ENCODE measurements around the gene ADGRV1. TPM values are rescaled to one million over a fixed set of nuclear protein-coding genes. Genes with fewer than 3 reads are reported as not detected.
A peak's percentile ranks its signal among the peaks of the same experiment; 100 is the strongest.

Gene ADGRV1
- total and polyA plus RNA-seq, 7 experiments from 2014 or later, result 0.32 to 1.1 TPM; not detected in 5

DNA sequence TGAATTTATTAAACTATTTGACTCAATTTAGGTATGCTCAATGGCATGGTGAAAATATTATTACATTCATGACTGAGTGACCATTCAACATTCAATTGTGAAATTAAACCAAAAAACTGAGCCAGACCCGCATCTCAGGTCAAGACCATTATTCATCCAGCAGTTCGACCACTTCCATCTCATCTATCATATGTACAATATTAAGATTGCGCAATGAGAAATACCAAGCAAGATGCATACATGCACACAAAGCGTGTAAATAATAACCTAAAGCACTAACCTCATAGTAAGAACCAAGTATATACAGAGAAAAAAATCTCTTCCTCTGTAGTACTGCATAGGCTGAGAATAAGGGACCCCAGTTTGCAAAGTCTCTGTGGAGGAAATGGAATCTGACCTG, 310.2 kb downstream of the ADGRV1 start:
- Histone ChIP-seq H3K9me3 (ENCODE audit: control insufficient read depth in 2 of 3, low read length in 3 of 3) (no peaks in the 10 kb centered on the region), H3K27ac (ENCODE audit: low read depth, low read length) (no peak overlapping the region), H3K4me3 (ENCODE audit: low read length) (no peak overlapping the region), H3K4me1 (ENCODE audit: control insufficient read depth in 2 of 2, insufficient read depth in 2 of 2, low read length in 2 of 2) (peaks cover 0 to 16% of the 10 kb centered on the region in 2 donors), H3K36me3 (ENCODE audit: control insufficient read depth in 2 of 3, insufficient read depth in 3 of 3, low read length in 3 of 3) (no peaks in the 10 kb centered on the region), H3K27me3 (ENCODE audit: control insufficient read depth in 2 of 2, insufficient read depth in 2 of 2, low read length in 2 of 2) (no peaks in the 10 kb centered on the region)
- Mint-ChIP-seq H3K9me3 (no peaks in the 10 kb centered on the region), H3K27me3 (peaks cover 0 to 23% (median 4%) of the 10 kb centered on the region in 5 donors), H3K4me3 (no peak overlapping the region), H3K4me1 (peaks cover 4 to 42% (median 27%) of the 10 kb centered on the region in 7 donors), H3K36me3 (no peaks in the 10 kb centered on the region), H3K27ac (no peak overlapping the region)
- intact Hi-C loops (cut with micrococcal nuclease), result loop anchor here in 1 of 2 donors (5.0 kb wide), 1 partner anchor 234 kb away; no protein-coding TSS in a partner anchor
- POLR2A ChIA-PET, result interaction anchor here (0.6 kb wide), 1 partner anchor 553 kb away, joined by 3 read pairs; no protein-coding TSS in a partner anchor
- ATAC-seq (no peak), DNase-seq (no peak)
- CTCF ChIA-PET, result no interaction called here

DNA sequence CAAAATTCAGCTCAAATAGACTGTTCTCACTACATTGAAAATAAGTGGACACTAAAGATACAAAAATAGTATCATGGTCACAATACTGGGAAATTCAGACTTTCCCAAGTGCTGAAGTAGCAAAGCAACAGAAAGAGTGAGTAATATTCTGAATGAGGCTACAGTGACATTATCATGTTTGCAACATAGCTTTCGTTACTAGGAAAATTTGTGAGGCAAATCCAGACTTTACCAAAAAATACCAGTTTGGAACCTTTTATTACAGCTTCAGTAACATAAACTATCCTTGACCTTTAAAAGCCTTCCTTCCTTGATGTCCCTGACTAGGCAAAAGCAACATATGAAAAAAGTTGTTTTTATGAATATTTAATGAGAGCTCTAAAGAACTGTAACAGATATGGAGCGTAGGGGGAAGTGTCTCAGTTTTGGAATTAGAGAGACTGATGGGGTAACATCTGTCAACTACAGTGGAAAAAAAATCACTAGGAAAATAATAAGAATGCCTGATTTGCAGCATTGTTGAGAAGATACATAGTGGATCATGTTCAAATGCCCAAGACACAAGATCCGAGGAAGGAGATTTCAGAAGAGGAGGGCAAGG, 312.9 kb downstream of the ADGRV1 start:
- DNase-seq, result no peak
- ATAC-seq, result no peak
- H3K27ac ChIP-seq (ENCODE audit: low read depth, low read length), result no peak overlapping the region
- H3K4me3 Mint-ChIP-seq, result no peak overlapping the region
- ChIA-PET CTCF (interaction anchor here (0.6 to 3.3 kb wide), 3 partner anchors 10 to 548 kb away, joined by 3 to 14 read pairs (median 4); no protein-coding TSS in a partner anchor), POLR2A (interaction anchor here (0.6 to 5.7 kb wide), 4 partner anchors 465 to 512 kb away, joined by 3 to 27 read pairs (median 7); partner anchors contain the start of gene ARRDC3)
- H3K27me3 Mint-ChIP-seq, result peaks cover 0 to 34% (median under 1%) of the 10 kb centered on the region in 5 donors
- no peaks in the 10 kb centered on the region for H3K9me3 Mint-ChIP-seq
- H3K36me3 Mint-ChIP-seq, result no peaks in the 10 kb centered on the region
- no peaks in the 10 kb centered on the region for H3K27me3 ChIP-seq (ENCODE audit: control insufficient read depth in 2 of 2, insufficient read depth in 2 of 2, low read length in 2 of 2)
- peaks cover 0 to 22% of the 10 kb centered on the region in 2 donors for H3K4me1 ChIP-seq (ENCODE audit: control insufficient read depth in 2 of 2, insufficient read depth in 2 of 2, low read length in 2 of 2)
- H3K4me1 Mint-ChIP-seq, result peaks cover 6 to 49% (median 34%) of the 10 kb centered on the region in 7 donors
- H3K27ac Mint-ChIP-seq, result peak overlapping the region in 2 of 9 donors; percentile 1 to 2
- intact Hi-C loops (cut with micrococcal nuclease), result loop anchor here in 1 of 2 donors (5.0 kb wide), 1 partner anchor 536 kb away; no protein-coding TSS in a partner anchor
- no peaks in the 10 kb centered on the region for H3K36me3 ChIP-seq (ENCODE audit: control insufficient read depth in 2 of 3, insufficient read depth in 3 of 3, low read length in 3 of 3)
- H3K4me3 ChIP-seq (ENCODE audit: low read length), result no peak overlapping the region
- no peaks in the 10 kb centered on the region for H3K9me3 ChIP-seq (ENCODE audit: control insufficient read depth in 2 of 3, low read length in 3 of 3)

DNA sequence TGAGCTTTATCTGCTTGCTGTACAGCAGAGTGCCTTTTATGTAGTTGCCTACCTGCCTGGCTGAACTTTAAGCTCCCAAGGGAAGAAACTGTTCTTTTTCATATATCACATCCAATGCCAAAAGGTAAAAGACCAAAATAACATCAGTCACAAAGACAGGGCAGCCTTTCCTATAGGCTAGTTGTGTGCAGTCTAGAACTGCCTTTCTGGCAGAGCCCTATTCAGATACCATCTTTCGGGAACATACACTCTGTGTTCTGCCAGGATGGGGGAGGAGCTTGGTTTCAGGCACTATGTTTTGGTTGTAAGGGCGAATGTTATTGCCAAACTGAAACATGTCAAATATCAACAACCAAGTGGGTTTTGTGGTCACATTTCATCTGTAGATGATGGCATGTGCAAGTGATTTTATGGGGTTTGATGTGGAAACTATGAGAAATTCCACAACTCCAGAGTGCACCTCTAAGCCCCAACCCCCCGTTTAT, 314.5 kb downstream of the ADGRV1 start:
- DNase-seq (peak in 7 of 9 donors; percentile 43 to 77 (median 61)), ATAC-seq (peak; percentile 75)
- H3K4me1 Mint-ChIP-seq, result peaks cover 6 to 49% (median 34%) of the 10 kb centered on the region in 7 donors
- CTCF ChIA-PET, result interaction anchor here (3.3 kb wide), 1 partner anchor 512 kb away, joined by 14 read pairs; no protein-coding TSS in a partner anchor
- no peaks in the 10 kb centered on the region for H3K36me3 Mint-ChIP-seq
- H3K9me3 ChIP-seq (ENCODE audit: control insufficient read depth in 2 of 3, low read length in 3 of 3), result no peaks in the 10 kb centered on the region
- peak overlapping the region; percentile 20 for H3K27ac ChIP-seq (ENCODE audit: low read depth, low read length)
- no peaks in the 10 kb centered on the region for H3K36me3 ChIP-seq (ENCODE audit: control insufficient read depth in 2 of 3, insufficient read depth in 3 of 3, low read length in 3 of 3)
- H3K9me3 Mint-ChIP-seq, result no peaks in the 10 kb centered on the region
- peak overlapping the region in 8 of 9 donors; percentile 44 to 87 (median 72) for H3K27ac Mint-ChIP-seq
- peaks cover 0 to 22% of the 10 kb centered on the region in 2 donors for H3K4me1 ChIP-seq (ENCODE audit: control insufficient read depth in 2 of 2, insufficient read depth in 2 of 2, low read length in 2 of 2)
- intact Hi-C loops (cut with micrococcal nuclease), result loop anchor here in 1 of 2 donors (5.0 kb wide), 1 partner anchor 534 kb away; no protein-coding TSS in a partner anchor
- H3K4me3 Mint-ChIP-seq, result peak overlapping the region in 9 of 10 donors; percentile 21 to 75 (median 55)
- no peaks in the 10 kb centered on the region for H3K27me3 ChIP-seq (ENCODE audit: control insufficient read depth in 2 of 2, insufficient read depth in 2 of 2, low read length in 2 of 2)
- peaks cover 0 to 41% (median 12%) of the 10 kb centered on the region in 5 donors for H3K27me3 Mint-ChIP-seq
- no peak overlapping the region for H3K4me3 ChIP-seq (ENCODE audit: low read length)
- POLR2A ChIA-PET, result interaction anchor here (2.4 to 5.7 kb wide), 2 partner anchors 507 to 510 kb away, joined by 11 to 27 read pairs; partner anchors contain the start of gene ARRDC3

DNA sequence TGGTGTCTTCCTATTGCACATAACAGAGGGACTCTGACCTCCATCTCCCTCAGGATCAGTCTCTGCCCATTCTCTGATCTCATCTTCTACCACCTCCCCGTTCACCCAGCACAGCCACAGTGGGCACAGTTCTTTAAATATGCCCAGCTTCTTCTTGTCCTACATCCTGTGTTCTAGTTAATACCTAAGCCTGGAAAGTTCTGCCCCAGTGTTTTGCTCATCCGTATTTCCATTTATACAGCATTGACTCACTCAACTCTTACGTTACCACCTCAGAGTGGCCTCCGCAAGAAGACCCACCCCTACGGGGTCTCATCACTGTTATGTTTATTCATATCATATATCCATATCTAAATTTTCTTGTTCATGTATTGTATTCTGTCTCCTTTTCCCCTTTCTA, 315.5 kb downstream of the ADGRV1 start:
- H3K4me3 ChIP-seq (ENCODE audit: low read length), result no peak overlapping the region
- DNase-seq (no peak), ATAC-seq (no peak)
- H3K36me3 Mint-ChIP-seq, result no peaks in the 10 kb centered on the region
- ChIA-PET POLR2A (interaction anchor here (0.6 to 5.7 kb wide), 3 partner anchors 398 to 509 kb away, joined by 3 to 27 read pairs (median 11); partner anchors contain the start of gene ARRDC3), CTCF (no interaction called here)
- H3K27me3 Mint-ChIP-seq, result peaks cover 0 to 47% (median 22%) of the 10 kb centered on the region in 5 donors
- H3K27me3 ChIP-seq (ENCODE audit: control insufficient read depth in 2 of 2, insufficient read depth in 2 of 2, low read length in 2 of 2), result no peaks in the 10 kb centered on the region
- H3K9me3 Mint-ChIP-seq, result no peaks in the 10 kb centered on the region
- peaks cover 6 to 46% (median 34%) of the 10 kb centered on the region in 7 donors for H3K4me1 Mint-ChIP-seq
- intact Hi-C loops (cut with micrococcal nuclease), result loop anchor here in 1 of 2 donors (5.0 kb wide), 1 partner anchor 533 kb away; no protein-coding TSS in a partner anchor
- peak overlapping the region in 9 of 10 donors; percentile 30 to 75 (median 67) for H3K4me3 Mint-ChIP-seq
- no peaks in the 10 kb centered on the region for H3K9me3 ChIP-seq (ENCODE audit: control insufficient read depth in 2 of 3, low read length in 3 of 3)
- peaks cover 0 to 22% of the 10 kb centered on the region in 2 donors for H3K4me1 ChIP-seq (ENCODE audit: control insufficient read depth in 2 of 2, insufficient read depth in 2 of 2, low read length in 2 of 2)
- no peaks in the 10 kb centered on the region for H3K36me3 ChIP-seq (ENCODE audit: control insufficient read depth in 2 of 3, insufficient read depth in 3 of 3, low read length in 3 of 3)
- no peak overlapping the region for H3K27ac ChIP-seq (ENCODE audit: low read depth, low read length)
- peak overlapping the region in 6 of 9 donors; percentile 0 to 83 (median 68) for H3K27ac Mint-ChIP-seq

DNA sequence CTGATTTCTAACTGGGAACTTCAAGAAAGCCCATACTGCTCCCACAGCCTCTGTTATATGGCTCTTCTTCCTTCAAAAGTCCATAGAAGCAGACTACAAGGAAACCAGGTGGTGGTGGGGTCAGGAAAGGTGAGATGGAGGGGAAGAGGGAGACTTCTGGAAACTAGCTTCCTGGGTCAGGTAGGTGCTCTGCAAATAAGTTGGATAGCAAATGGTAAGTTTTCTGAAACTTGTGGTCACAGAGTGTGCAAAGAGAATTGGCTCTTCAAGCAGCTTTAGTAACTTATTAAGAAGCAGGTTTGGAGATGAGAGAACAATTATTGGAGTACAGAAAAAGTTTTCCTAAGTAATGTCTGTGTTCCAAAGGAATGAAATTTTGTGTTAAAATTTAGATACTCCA, 316.9 kb downstream of the ADGRV1 start:
- Histone ChIP-seq H3K4me3 (ENCODE audit: low read length) (no peak overlapping the region), H3K4me1 (ENCODE audit: control insufficient read depth in 2 of 2, insufficient read depth in 2 of 2, low read length in 2 of 2) (peaks cover 0 to 20% of the 10 kb centered on the region in 2 donors), H3K9me3 (ENCODE audit: control insufficient read depth in 2 of 3, low read length in 3 of 3) (no peaks in the 10 kb centered on the region), H3K36me3 (ENCODE audit: control insufficient read depth in 2 of 3, insufficient read depth in 3 of 3, low read length in 3 of 3) (no peaks in the 10 kb centered on the region), H3K27me3 (ENCODE audit: control insufficient read depth in 2 of 2, insufficient read depth in 2 of 2, low read length in 2 of 2) (no peaks in the 10 kb centered on the region), H3K27ac (ENCODE audit: low read depth, low read length) (no peak overlapping the region)
- POLR2A ChIA-PET, result interaction anchor here (1.1 to 5.7 kb wide), 2 partner anchors 505 to 508 kb away, joined by 3 to 27 read pairs; partner anchors contain the start of gene ARRDC3
- Mint-ChIP-seq H3K27me3 (peaks cover 0 to 45% (median 24%) of the 10 kb centered on the region in 5 donors), H3K4me1 (peaks cover 6 to 38% (median 29%) of the 10 kb centered on the region in 7 donors), H3K9me3 (no peaks in the 10 kb centered on the region), H3K27ac (no peak overlapping the region), H3K36me3 (no peaks in the 10 kb centered on the region), H3K4me3 (no peak overlapping the region)
- no peak for ATAC-seq
- CTCF ChIA-PET, result interaction anchor here (0.9 to 1.0 kb wide), 2 partner anchors 335 to 544 kb away, joined by 3 read pairs; no protein-coding TSS in a partner anchor
- DNase-seq, result no peak
- intact Hi-C loops (cut with micrococcal nuclease), result no loop called here

DNA sequence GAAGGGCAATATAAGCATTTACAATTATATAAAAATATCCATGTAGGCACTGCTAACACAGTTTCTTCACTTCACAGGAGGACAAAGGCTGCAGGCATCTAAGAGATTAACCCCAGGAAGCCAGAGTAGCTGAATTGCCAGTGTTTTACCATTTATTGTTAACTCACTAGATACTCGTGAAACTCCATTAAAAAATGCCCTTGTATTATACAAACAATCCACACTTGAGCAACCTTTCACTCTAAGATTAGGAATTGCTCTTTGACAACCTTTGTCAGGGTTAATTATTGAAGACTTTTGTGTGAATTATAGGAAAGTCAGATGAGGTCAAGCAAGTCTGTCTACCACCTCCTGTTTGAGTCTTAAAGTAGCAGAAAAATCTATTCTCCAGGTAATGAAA, 317.8 kb downstream of the ADGRV1 start:
- H3K4me3 Mint-ChIP-seq, result no peak overlapping the region
- H3K27ac ChIP-seq (ENCODE audit: low read depth, low read length), result no peak overlapping the region
- H3K4me3 ChIP-seq (ENCODE audit: low read length), result no peak overlapping the region
- no peak overlapping the region for H3K27ac Mint-ChIP-seq
- POLR2A ChIA-PET, result interaction anchor here (5.7 kb wide), 1 partner anchor 507 kb away, joined by 27 read pairs; the partner anchor contains the start of gene ARRDC3
- no peaks in the 10 kb centered on the region for H3K36me3 Mint-ChIP-seq
- CTCF ChIA-PET, result interaction anchor here (0.9 kb wide), 1 partner anchor 543 kb away, joined by 3 read pairs; no protein-coding TSS in a partner anchor
- no peak for DNase-seq
- intact Hi-C loops (cut with micrococcal nuclease), result no loop called here
- H3K4me1 Mint-ChIP-seq, result peaks cover 6 to 34% (median 25%) of the 10 kb centered on the region in 7 donors
- peaks cover 0 to 48% (median 25%) of the 10 kb centered on the region in 5 donors for H3K27me3 Mint-ChIP-seq
- no peaks in the 10 kb centered on the region for H3K9me3 Mint-ChIP-seq
- no peaks in the 10 kb centered on the region for H3K36me3 ChIP-seq (ENCODE audit: control insufficient read depth in 2 of 3, insufficient read depth in 3 of 3, low read length in 3 of 3)
- peaks cover 0 to 16% of the 10 kb centered on the region in 2 donors for H3K4me1 ChIP-seq (ENCODE audit: control insufficient read depth in 2 of 2, insufficient read depth in 2 of 2, low read length in 2 of 2)
- no peaks in the 10 kb centered on the region for H3K27me3 ChIP-seq (ENCODE audit: control insufficient read depth in 2 of 2, insufficient read depth in 2 of 2, low read length in 2 of 2)
- no peak for ATAC-seq
- no peaks in the 10 kb centered on the region for H3K9me3 ChIP-seq (ENCODE audit: control insufficient read depth in 2 of 3, low read length in 3 of 3)

Data from naive thymus-derived CD4-positive, alpha-beta T cell (primary cell).